Neural cell (in vitro differentiated cells): ENCODE data around the gene RLF. TPM values are rescaled to one million over a fixed set of nuclear protein-coding genes. Genes with fewer than 3 reads are reported as not detected.

Experiments
- H2AFZ ChIP-seq: fragments of 200-600, 300-800 bp; sonication (generic), shearing (Covaris generic); 2 replicates; pipeline ENCODE4 v1.6.0; 2014; ENCODE audit warnings: low read depth, mild to moderate bottlenecking, antibody characterized with exemption, low read length, moderate library complexity
- H3F3A ChIP-seq: fragments of 200-600 bp; shearing (Covaris generic); 2 replicates; pipeline ENCODE4 v1.6.1; 2016; ENCODE audit warnings: mild to moderate bottlenecking, moderate library complexity, mixed read lengths, antibody characterized with exemption, low read length; ENCODE audit not compliant: insufficient read depth, poor library complexity, severe bottlenecking
- H3K27ac ChIP-seq: fragments of 200-600, 300-800 bp; sonication (generic), shearing (Covaris generic); 2 replicates; pipeline ENCODE4 v1.5.1; 2014; ENCODE audit warnings: mild to moderate bottlenecking, low read length, moderate library complexity
- H3K27me3 ChIP-seq: fragments of 300-800, 200-600 bp; sonication (generic), shearing (Covaris generic); 2 replicates; pipeline ENCODE4 v1.6.0; 2014; ENCODE audit warnings: mild to moderate bottlenecking, low read depth, low read length, moderate library complexity; ENCODE audit not compliant: insufficient read depth
- H3K36me3 ChIP-seq: fragments of 300-800, 200-600 bp; sonication (generic), shearing (Covaris generic); 2 replicates; pipeline ENCODE4 v1.5.1; 2014; ENCODE audit warnings: mild to moderate bottlenecking, antibody characterized with exemption, low read length, moderate library complexity; ENCODE audit not compliant: insufficient read depth
- H3K4me2 ChIP-seq: fragments of 300-800, 200-600 bp; sonication (generic), shearing (Covaris generic); 2 replicates; pipeline ENCODE4 v1.6.0; 2014; ENCODE audit warnings: mild to moderate bottlenecking, low read length
- H3K4me3 ChIP-seq: fragments of 300-800, 200-600 bp; sonication (generic), shearing (Covaris generic); 2 replicates; pipeline ENCODE4 v1.5.1; 2014; ENCODE audit warnings: mild to moderate bottlenecking, low read length, moderate library complexity
- H3K79me2 ChIP-seq: fragments of 200-600 bp; shearing (Covaris generic); replicated peaks from 2 replicates; pipeline ENCODE4 v1.6.0; 2014; ENCODE audit warnings: mild to moderate bottlenecking, low read length, moderate library complexity; ENCODE audit not compliant: insufficient read depth
- H3K9ac ChIP-seq: fragments of 300-800, 200-600 bp; sonication (generic), shearing (Covaris generic); 2 replicates; pipeline ENCODE4 v1.6.1; 2016; ENCODE audit warnings: mild to moderate bottlenecking, low read length, mixed read lengths
- H3K9me2 ChIP-seq: fragments of 200-600 bp; shearing (Covaris generic); 2 replicates; pipeline ENCODE4 v1.6.1; 2016; ENCODE audit warnings: mild to moderate bottlenecking, low read length, mixed read lengths; ENCODE audit not compliant: insufficient read depth
- H3K9me3 ChIP-seq: fragments of 200-600, 300-800 bp; sonication (generic), shearing (Covaris generic); 2 replicates; pipeline ENCODE4 v1.6.1; 2016; ENCODE audit warnings: mild to moderate bottlenecking, mixed run types, low read length, moderate library complexity, mixed read lengths
- H4K20me1 ChIP-seq: fragments of 200-600 bp; shearing (Covaris generic); 2 replicates; pipeline ENCODE4 v1.6.1; 2016; ENCODE audit warnings: mild to moderate bottlenecking, mixed run types; ENCODE audit not compliant: insufficient read depth
- EP300 ChIP-seq: fragments of 450-650 bp; conservative IDR thresholded peaks from 2 replicates; pipeline ENCODE4 v1.6.1; 2014; ENCODE audit warnings: antibody characterized with exemption, mild to moderate bottlenecking, moderate library complexity; ENCODE audit not compliant: poor library complexity, severe bottlenecking
- EZH2 ChIP-seq: fragments of 200-600, 300-800 bp; shearing (Covaris generic), sonication (generic); IDR thresholded peaks from 2 replicates; pipeline ENCODE4 v1.6.1; 2014; ENCODE audit warnings: antibody characterized with exemption, low read length, borderline replicate concordance, mild to moderate bottlenecking; ENCODE audit not compliant: insufficient read depth, poor library complexity, severe bottlenecking
- MXI1 ChIP-seq: fragments of 450-650 bp; conservative IDR thresholded peaks from 2 replicates; pipeline ENCODE4 v1.6.1; 2014; ENCODE audit warnings: antibody characterized with exemption, mild to moderate bottlenecking; ENCODE audit not compliant: poor library complexity, severe bottlenecking
- POLR2AphosphoS5 ChIP-seq: IDR thresholded peaks from 2 replicates; pipeline ENCODE4 v1.6.1; 2012
- RAD21 ChIP-seq: fragments of 450-650 bp; conservative IDR thresholded peaks from 2 replicates; pipeline ENCODE4 v1.6.1; 2014; ENCODE audit warnings: antibody characterized with exemption, mild to moderate bottlenecking, moderate library complexity
- REST ChIP-seq: IDR thresholded peaks from 2 replicates; pipeline ENCODE4 v1.6.1; 2012; ENCODE audit warnings: borderline replicate concordance
- SMC3 ChIP-seq: fragments of 450-650 bp; conservative IDR thresholded peaks from 2 replicates; pipeline ENCODE4 v1.6.1; 2014; ENCODE audit warnings: antibody characterized with exemption, mild to moderate bottlenecking, moderate library complexity; ENCODE audit not compliant: poor library complexity
- TAF1 ChIP-seq: IDR thresholded peaks from 2 replicates; pipeline ENCODE4 v1.6.1; 2012; ENCODE audit warnings: low read depth
- polyA plus RNA-seq: library from polyadenylated mRNA; depleted of rRNA; stranded (reverse); fragments of >200 nt; gene quantifications from 2 replicates; pipeline ENCODE4 v1.2.3, GENCODE V29; 2014
- TF ChIP-seq, protein P1 (sequence below): fragments of 450-650 bp; IDR thresholded peaks from 2 replicates; pipeline ENCODE4 v1.5.1; 2014; ENCODE audit warnings: antibody characterized with exemption, mild to moderate bottlenecking, moderate library complexity; ENCODE audit not compliant: poor library complexity, severe bottlenecking

The RLF gene
- polyA plus RNA-seq, 1 donor from 2014 or later = 23.4 TPM

GRCh38 chr1:40245686-40246085 lies 84.5 kb downstream of the RLF start:
- H3K9ac ChIP-seq = no peak overlapping the region

DNA sequence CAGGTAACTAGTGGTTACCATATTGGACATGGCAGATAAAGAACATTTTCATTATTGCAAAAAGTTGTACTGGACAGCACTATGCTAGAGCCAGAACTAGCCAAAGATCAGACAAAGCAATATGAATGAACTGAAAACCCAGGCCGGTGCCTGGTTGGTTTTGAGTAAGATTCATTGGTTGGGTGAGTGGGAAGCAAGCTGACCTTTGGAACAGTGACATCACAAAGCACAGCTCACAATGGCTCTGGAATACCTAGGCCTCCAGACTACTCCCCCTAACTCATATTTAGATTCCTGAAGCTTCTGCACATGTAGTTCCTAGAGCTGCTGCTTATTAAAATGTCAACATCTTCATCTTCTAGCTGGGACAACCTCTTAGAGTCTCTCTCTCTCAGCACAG lies 86.5 kb downstream of the RLF start, which contains the start of gene TMCO2:
Gene TMCO2, plus strand, starts transcription at position 283 of the 400 bp plus-strand sequence. Its CDS starts 57 bp downstream, at position 340.
- no peak within 1 kb of the TSS for H2AFZ ChIP-seq
- no peak within 1 kb of the TSS for H3K4me2 ChIP-seq
- TF ChIP-seq EZH2 = no peak
- no peak for TF ChIP-seq MXI1
- TF ChIP-seq TAF1 = no peak
- TF ChIP-seq EP300 = no peak
- TF ChIP-seq, protein P1, sequence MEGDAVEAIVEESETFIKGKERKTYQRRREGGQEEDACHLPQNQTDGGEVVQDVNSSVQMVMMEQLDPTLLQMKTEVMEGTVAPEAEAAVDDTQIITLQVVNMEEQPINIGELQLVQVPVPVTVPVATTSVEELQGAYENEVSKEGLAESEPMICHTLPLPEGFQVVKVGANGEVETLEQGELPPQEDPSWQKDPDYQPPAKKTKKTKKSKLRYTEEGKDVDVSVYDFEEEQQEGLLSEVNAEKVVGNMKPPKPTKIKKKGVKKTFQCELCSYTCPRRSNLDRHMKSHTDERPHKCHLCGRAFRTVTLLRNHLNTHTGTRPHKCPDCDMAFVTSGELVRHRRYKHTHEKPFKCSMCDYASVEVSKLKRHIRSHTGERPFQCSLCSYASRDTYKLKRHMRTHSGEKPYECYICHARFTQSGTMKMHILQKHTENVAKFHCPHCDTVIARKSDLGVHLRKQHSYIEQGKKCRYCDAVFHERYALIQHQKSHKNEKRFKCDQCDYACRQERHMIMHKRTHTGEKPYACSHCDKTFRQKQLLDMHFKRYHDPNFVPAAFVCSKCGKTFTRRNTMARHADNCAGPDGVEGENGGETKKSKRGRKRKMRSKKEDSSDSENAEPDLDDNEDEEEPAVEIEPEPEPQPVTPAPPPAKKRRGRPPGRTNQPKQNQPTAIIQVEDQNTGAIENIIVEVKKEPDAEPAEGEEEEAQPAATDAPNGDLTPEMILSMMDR = no peak
- no peak for TF ChIP-seq REST
- TF ChIP-seq SMC3 = no peak
- no peak for TF ChIP-seq RAD21

More at GRCh38 chr1:40245686-40246085, 84.5 kb downstream of the RLF start:
- H3K4me2 ChIP-seq = no peak overlapping the region
- TF ChIP-seq MXI1 (no peak), SMC3 (no peak), TAF1 (no peak), POLR2AphosphoS5 (no peak), EP300 (no peak), RAD21 (no peak), REST (no peak), EZH2 (no peak)
- TF ChIP-seq, protein P1 = no peak
- H3K27me3 ChIP-seq = no peaks in the 10 kb centered on the region
- no peak overlapping the region for H2AFZ ChIP-seq
- no peak overlapping the region for H3K4me3 ChIP-seq
- no peaks in the 10 kb centered on the region for H3K36me3 ChIP-seq
- H3K9me2 ChIP-seq = no peaks in the 10 kb centered on the region
- H3K79me2 ChIP-seq = no peaks in the 10 kb centered on the region
- no peaks in the 10 kb centered on the region for H3F3A ChIP-seq
- H4K20me1 ChIP-seq = no peaks in the 10 kb centered on the region
- H3K27ac ChIP-seq = no peak overlapping the region
- H3K9me3 ChIP-seq = no peaks in the 10 kb centered on the region

More for the DNA sequence above, 86.5 kb downstream of the RLF start, which contains the start of gene TMCO2:
- Histone ChIP-seq H3K9me3 (no peaks in the 10 kb centered on the region), H3K79me2 (no peaks in the 10 kb centered on the region), H3F3A (no peaks in the 10 kb centered on the region), H3K9me2 (no peaks in the 10 kb centered on the region), H3K27ac (no peak within 1 kb of the TSS), H4K20me1 (no peaks in the 10 kb centered on the region), H3K4me3 (no peak within 1 kb of the TSS), H3K9ac (no peak within 1 kb of the TSS), H3K36me3 (no peaks in the 10 kb centered on the region), H3K27me3 (no peaks in the 10 kb centered on the region)
